ENCODE data around the gene MINDY4.
A peak's percentile ranks its signal among the peaks of the same experiment; 100 is the strongest.

MINDY4 gene

DNA sequence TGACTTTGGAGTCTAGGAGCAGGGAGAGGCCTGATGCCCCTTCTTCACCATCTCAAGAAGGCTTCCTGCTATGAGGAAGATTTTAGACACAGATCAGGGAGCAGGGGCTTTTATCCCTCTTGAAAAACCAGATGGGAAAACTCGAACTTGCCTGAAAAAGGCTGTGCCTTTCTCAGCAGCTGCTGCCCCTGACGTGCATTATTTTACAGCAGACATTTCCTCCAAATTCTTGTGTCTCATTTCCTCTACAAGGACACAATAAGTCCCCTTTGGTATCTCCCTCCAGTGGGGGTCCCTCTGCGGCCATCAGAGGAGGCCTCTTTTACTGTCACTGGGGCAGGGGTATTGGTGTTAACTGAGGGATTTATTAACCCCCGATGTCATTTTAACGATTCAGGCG lies 102.4 kb downstream of the MINDY4 start:
- Mint-ChIP-seq H3K4me3 (no peak overlapping the region), H3K36me3 (no peaks in the 10 kb centered on the region), H3K4me1 (no peaks in the 10 kb centered on the region), H3K27ac (no peak overlapping the region), H3K9me3 (no peaks in the 10 kb centered on the region)
- DNase-seq (ENCODE audit: low spot score in 2 of 2) = no peak
- ATAC-seq = no peak

DNA sequence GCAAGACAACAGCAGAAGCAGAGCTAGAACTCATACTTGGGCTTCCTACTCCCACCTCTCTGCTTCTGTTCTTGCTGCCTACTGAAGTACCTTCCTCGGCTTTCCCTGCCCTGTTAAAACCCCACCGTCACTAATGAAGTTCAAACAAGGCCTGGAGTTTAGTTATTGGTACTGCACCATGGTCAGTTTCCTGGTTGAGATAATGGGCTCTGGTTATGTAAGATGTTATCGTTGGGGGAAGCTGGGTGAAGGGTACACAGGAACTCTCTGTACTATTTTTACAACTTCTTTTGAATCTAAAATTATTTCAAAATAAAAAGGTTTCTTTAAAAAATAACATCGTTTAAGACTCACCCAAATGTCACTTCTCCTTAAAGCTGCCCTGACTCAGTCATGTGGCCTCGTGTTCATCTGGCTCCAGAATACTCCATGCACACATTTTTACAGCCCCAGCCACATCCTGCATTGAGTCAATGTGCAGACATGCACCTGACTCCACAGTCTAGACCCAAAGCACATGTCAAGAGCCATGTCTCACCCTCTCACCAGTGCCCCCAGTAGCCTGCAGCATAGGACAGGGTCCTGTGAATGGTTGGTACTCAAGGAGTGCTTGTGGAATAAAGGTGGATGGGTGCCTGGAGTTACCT lies 103.6 kb downstream of the MINDY4 start:
- DNase-seq (ENCODE audit: low spot score in 2 of 2) (no peak), ATAC-seq (no peak)
- no peak overlapping the region for H3K27ac Mint-ChIP-seq
- no peak overlapping the region for H3K4me3 Mint-ChIP-seq
- no peaks in the 10 kb centered on the region for H3K9me3 Mint-ChIP-seq
- H3K36me3 Mint-ChIP-seq = no peaks in the 10 kb centered on the region
- H3K4me1 Mint-ChIP-seq = no peaks in the 10 kb centered on the region

DNA sequence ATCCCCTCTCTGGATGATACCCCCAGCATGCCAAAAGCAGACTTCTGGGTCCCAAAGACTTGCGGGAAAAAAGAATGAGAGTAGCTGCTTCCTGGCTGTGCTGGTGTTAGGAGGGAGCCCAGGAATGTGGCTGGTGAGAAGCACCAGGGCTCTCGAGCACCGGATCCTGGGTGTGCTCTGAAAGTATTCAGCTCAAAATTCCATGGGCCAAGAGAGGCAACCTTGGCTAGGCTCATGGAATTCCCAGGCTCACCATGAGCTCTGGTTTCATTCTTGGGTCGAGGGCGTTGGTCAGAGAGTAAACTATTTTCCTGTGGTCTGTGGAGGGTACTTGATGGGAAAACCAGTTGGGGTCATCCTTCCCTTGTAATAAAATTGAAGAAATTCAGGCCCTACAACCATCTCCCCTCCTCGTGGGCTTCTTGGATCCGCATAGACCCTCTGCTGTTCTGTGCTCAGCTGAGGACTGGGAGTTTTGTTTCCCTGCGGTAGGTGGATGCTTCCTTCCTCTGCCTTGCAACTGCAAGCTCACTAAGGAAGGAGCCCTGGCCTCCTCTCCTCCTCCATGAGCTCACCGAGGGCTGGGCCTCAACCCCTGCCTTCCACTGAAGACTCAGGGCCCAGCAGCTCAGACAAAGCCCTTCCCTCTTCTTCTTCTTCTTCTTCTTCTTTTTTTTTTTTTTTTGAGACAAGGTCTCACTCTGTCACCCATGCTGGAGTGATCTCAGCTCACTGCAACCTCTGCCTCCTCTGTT lies 106.0 kb downstream of the MINDY4 start:
- Mint-ChIP-seq H3K4me1 (no peaks in the 10 kb centered on the region), H3K4me3 (no peak overlapping the region), H3K36me3 (no peaks in the 10 kb centered on the region), H3K27ac (no peak overlapping the region), H3K9me3 (no peaks in the 10 kb centered on the region)
- no peak for ATAC-seq
- no peak for DNase-seq (ENCODE audit: low spot score in 2 of 2)

GRCh38 chr7:30877993-30878392 lies 106.8 kb downstream of the MINDY4 start:
- DNase-seq (ENCODE audit: low spot score in 2 of 2) (no peak), ATAC-seq (no peak)
- Mint-ChIP-seq H3K36me3 (no peaks in the 10 kb centered on the region), H3K4me1 (no peaks in the 10 kb centered on the region), H3K27ac (no peak overlapping the region), H3K9me3 (no peaks in the 10 kb centered on the region), H3K4me3 (no peak overlapping the region)

GRCh38 chr7:30879139-30880124 lies 108.2 kb downstream of the MINDY4 start:
- ATAC-seq = no peak
- H3K4me1 Mint-ChIP-seq = no peaks in the 10 kb centered on the region
- no peaks in the 10 kb centered on the region for H3K36me3 Mint-ChIP-seq
- H3K9me3 Mint-ChIP-seq = no peaks in the 10 kb centered on the region
- no peak for DNase-seq (ENCODE audit: low spot score in 2 of 2)
- H3K27ac Mint-ChIP-seq = peak overlapping the region; percentile 60
- no peak overlapping the region for H3K4me3 Mint-ChIP-seq

DNA sequence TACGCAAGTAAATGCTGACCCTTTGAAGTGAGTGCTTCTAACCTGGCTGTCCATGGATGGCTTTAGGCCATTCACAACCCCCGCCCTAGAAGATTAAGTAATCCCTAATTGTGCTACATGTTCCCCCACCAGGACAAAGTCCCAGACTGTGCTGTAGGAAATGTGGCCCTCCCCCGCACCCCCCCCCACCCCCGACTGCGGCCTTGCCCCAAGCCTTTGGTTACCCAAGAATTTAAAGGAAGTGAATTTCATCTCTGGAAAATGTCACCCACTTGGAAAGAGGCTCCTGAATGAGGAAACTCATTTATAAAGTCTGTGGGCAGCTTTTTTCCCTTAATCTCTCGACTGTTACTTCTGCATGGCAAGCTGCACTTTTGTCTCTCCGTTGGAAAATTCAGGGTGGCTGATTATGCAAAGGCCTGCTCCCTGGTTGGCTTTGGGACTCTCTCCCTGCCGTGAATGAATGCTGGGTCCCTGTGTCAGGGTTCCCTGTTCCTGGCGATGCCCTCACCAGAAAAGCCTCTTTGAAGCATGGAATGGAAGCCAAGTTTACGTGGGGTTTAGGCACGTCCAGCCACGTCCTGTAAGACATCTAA lies 109.0 kb downstream of the MINDY4 start:
- DNase-seq (ENCODE audit: low spot score in 2 of 2) (no peak), ATAC-seq (no peak)
- Mint-ChIP-seq H3K4me3 (no peak overlapping the region), H3K9me3 (no peaks in the 10 kb centered on the region), H3K27ac (no peak overlapping the region), H3K36me3 (no peaks in the 10 kb centered on the region), H3K4me1 (no peaks in the 10 kb centered on the region)

DNA sequence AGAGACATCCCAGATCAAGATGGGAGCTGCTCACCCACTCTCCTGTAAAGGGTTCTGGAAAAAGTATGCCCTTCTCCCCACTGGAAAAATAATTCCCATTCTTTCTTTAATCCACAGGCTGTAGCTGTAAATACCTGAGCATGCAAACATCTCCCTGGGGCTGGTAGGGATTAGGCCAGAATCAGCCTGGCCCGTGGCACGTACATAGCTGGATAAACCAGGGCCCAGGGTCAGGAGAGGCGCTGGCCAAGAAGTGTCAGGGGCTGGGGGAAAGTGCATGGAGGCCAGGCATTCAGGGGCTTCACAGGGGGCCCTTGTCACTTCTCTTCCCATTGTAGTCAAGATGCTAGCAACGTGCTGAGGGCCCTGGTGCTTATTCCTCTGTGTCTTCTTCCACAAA lies 109.7 kb downstream of the MINDY4 start:
- Mint-ChIP-seq H3K4me3 (no peak overlapping the region), H3K9me3 (no peaks in the 10 kb centered on the region), H3K27ac (no peak overlapping the region), H3K4me1 (no peaks in the 10 kb centered on the region), H3K36me3 (no peaks in the 10 kb centered on the region)
- no peak for ATAC-seq
- no peak for DNase-seq (ENCODE audit: low spot score in 2 of 2)

DNA sequence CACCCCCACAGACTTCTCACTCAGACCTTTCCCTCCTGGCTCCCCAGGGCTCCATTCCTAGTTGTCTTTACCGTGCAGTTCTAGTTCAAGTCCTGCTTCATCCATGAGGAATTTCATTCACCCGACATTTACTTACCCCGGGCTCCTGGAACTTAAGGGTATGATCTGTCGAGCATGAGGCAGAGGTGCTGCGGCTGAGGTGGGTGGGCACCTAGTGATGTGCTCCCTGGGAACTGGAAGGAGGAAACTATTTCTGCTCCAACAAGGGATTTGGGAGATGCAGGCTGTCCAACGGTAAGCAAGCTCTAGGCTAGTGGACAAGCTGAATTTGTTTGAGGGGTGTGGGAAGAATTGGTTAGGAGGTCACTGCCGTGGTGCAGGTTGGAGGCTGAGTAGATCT lies 110.2 kb downstream of the MINDY4 start:
- Mint-ChIP-seq H3K4me3 (no peak overlapping the region), H3K9me3 (no peaks in the 10 kb centered on the region), H3K36me3 (no peaks in the 10 kb centered on the region), H3K4me1 (no peaks in the 10 kb centered on the region), H3K27ac (no peak overlapping the region)
- ATAC-seq = no peak
- DNase-seq (ENCODE audit: low spot score in 2 of 2) = no peak

GRCh38 chr7:30884881-30885280 lies 113.7 kb downstream of the MINDY4 start:
- no peaks in the 10 kb centered on the region for H3K9me3 Mint-ChIP-seq
- DNase-seq (ENCODE audit: low spot score in 2 of 2) (no peak), ATAC-seq (no peak)
- H3K4me1 Mint-ChIP-seq = no peaks in the 10 kb centered on the region
- no peak overlapping the region for H3K4me3 Mint-ChIP-seq
- no peak overlapping the region for H3K27ac Mint-ChIP-seq
- H3K36me3 Mint-ChIP-seq = no peaks in the 10 kb centered on the region

GRCh38 chr7:30886608-30887011 lies 115.4 kb downstream of the MINDY4 start:
- Mint-ChIP-seq H3K36me3 (no peaks in the 10 kb centered on the region), H3K4me3 (no peak overlapping the region)

DNA sequence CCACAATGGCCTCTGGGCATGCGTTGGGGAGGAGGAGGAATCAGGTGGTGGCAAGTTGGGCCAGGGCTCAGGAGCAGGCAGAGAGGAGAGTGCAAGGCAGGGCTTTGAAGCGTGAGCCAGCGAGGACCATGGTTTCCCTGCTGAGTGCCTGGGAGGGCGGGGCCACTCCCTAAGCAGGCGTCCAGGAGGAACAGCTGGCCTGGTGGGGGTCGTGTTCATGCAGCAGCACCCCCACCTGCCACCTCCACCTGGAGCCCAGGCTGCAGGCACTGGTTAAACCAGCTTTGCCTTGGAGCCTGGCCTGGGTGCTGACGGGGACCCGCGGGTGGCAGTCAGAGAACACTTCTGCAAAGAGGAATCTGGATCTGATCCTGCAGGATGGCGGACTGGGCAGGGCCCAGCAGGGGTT lies 116.3 kb downstream of the MINDY4 start:
- Mint-ChIP-seq H3K9me3 (peaks cover 4% of the 10 kb centered on the region), H3K4me3 (no peak overlapping the region), H3K4me1 (no peaks in the 10 kb centered on the region)

More at GRCh38 chr7:30886608-30887011, 115.4 kb downstream of the MINDY4 start:
- ATAC-seq (no peak), DNase-seq (ENCODE audit: low spot score in 2 of 2) (no peak)
- no peak overlapping the region for H3K27ac Mint-ChIP-seq
- H3K4me1 Mint-ChIP-seq = no peaks in the 10 kb centered on the region
- peaks cover 4% of the 10 kb centered on the region for H3K9me3 Mint-ChIP-seq

DNA sequence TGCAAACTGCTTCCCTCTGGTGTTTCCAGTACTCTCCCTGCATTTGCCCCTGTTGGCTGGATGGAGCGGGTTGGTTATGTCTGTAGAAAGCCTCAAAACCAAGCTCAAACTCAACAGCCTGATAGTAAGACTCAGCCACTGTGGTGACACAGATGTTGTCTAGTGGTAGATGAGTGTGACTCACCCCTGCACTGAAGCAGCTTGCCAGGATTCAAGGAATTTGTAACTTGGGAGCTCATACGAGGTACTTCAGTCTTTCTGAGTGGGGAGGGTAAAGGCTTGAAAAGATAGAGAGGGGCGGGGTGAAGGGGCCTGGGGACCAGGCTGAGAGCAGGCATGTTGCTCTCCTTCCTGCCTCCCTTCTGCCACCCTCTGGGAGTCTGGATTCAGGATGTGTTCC lies 117.5 kb downstream of the MINDY4 start:
- H3K4me3 Mint-ChIP-seq = no peak overlapping the region
- DNase-seq (ENCODE audit: low spot score in 2 of 2) = no peak
- ATAC-seq = no peak
- H3K36me3 Mint-ChIP-seq = no peaks in the 10 kb centered on the region
- H3K4me1 Mint-ChIP-seq = no peaks in the 10 kb centered on the region
- H3K27ac Mint-ChIP-seq = no peak overlapping the region
- peaks cover 4% of the 10 kb centered on the region for H3K9me3 Mint-ChIP-seq

More for the DNA sequence above, 116.3 kb downstream of the MINDY4 start:
- H3K27ac Mint-ChIP-seq = no peak overlapping the region
- DNase-seq (ENCODE audit: low spot score in 2 of 2) (no peak), ATAC-seq (no peak)
- no peaks in the 10 kb centered on the region for H3K36me3 Mint-ChIP-seq

- Mint-ChIP-seq H3K4me3 (no peak overlapping the region), H3K4me1 (no peaks in the 10 kb centered on the region), H3K9me3 (peaks cover 4% of the 10 kb centered on the region), H3K27ac (no peak overlapping the region), H3K36me3 (no peaks in the 10 kb centered on the region)
- ATAC-seq (no peak), DNase-seq (ENCODE audit: low spot score in 2 of 2) (no peak)
These were observed 119.0 kb downstream of the MINDY4 start for GRCh38 chr7:30890226-30890625.

GRCh38 chr7:30893357-30893756 lies 122.1 kb downstream of the MINDY4 start:
- DNase-seq (ENCODE audit: low spot score in 2 of 2) (no peak), ATAC-seq (no peak)
- Mint-ChIP-seq H3K4me1 (no peaks in the 10 kb centered on the region), H3K4me3 (no peak overlapping the region), H3K9me3 (peaks cover 4% of the 10 kb centered on the region), H3K27ac (no peak overlapping the region), H3K36me3 (no peaks in the 10 kb centered on the region)

- no peak overlapping the region for H3K27ac Mint-ChIP-seq
- ATAC-seq = no peak
- no peaks in the 10 kb centered on the region for H3K4me1 Mint-ChIP-seq
- no peak for DNase-seq (ENCODE audit: low spot score in 2 of 2)
- peaks cover 4% of the 10 kb centered on the region for H3K9me3 Mint-ChIP-seq
- H3K4me3 Mint-ChIP-seq = no peak overlapping the region
- H3K36me3 Mint-ChIP-seq = no peaks in the 10 kb centered on the region
These were observed 122.8 kb downstream of the MINDY4 start for GRCh38 chr7:30894009-30894408.
